GM23338 (cell line): ENCODE measurements around the gene PTPN22. TPM values are rescaled to one million over a fixed set of nuclear protein-coding genes. Genes with fewer than 3 reads are reported as not detected.

ENCODE experiments used
- ATAC-seq: fragments of 200-7000 bp; cut with Tn5 transposase; 3 replicates; pipeline ENCODE4 v1.9.1; 2020
- DNase-seq: peaks from one replicate; pipeline ENCODE4 v3.0.0-alpha.2; 2015; ENCODE audit warnings: low spot score
- H2AFZ ChIP-seq: fragments of 200-600 bp; sonication (generic); 2 replicates; pipeline ENCODE4 v1.8.0; 2016; ENCODE audit warnings: antibody characterized with exemption, mild to moderate bottlenecking, moderate library complexity
- H3F3A ChIP-seq: fragments of 200-600 bp; sonication (generic); replicated peaks from 2 replicates; pipeline ENCODE4 v1.8.0; 2017; ENCODE audit warnings: antibody characterized with exemption, mixed run types, low read depth
- H3K27ac ChIP-seq: fragments of 200-600 bp; sonication (generic); 2 replicates; pipeline ENCODE4 v1.6.1; 2016; ENCODE audit warnings: low read depth
- H3K27me3 ChIP-seq: fragments of 200-600 bp; sonication (generic); 2 replicates; pipeline ENCODE4 v1.8.0; 2016; ENCODE audit warnings: mild to moderate bottlenecking, mixed run types, moderate library complexity; ENCODE audit not compliant: insufficient read depth
- H3K36me3 ChIP-seq: fragments of 200-600 bp; sonication (generic); 2 replicates; pipeline ENCODE4 v1.8.0; 2016; ENCODE audit warnings: mild to moderate bottlenecking; ENCODE audit not compliant: insufficient read depth
- H3K4me1 ChIP-seq: fragments of 200-600 bp; sonication (generic); 2 replicates; pipeline ENCODE4 v1.8.0; 2016; ENCODE audit warnings: mild to moderate bottlenecking, moderate library complexity; ENCODE audit not compliant: insufficient read depth
- H3K4me2 ChIP-seq: fragments of 200-600 bp; sonication (generic); 2 replicates; pipeline ENCODE4 v1.7.1; 2017; ENCODE audit warnings: mixed run types
- H3K4me3 ChIP-seq: fragments of 200-600 bp; sonication (generic); 2 replicates; pipeline ENCODE4 v1.6.1; 2016; ENCODE audit warnings: mixed run types
- H3K79me2 ChIP-seq: fragments of 200-600 bp; sonication (generic); replicated peaks from 2 replicates; pipeline ENCODE4 v1.8.0; 2017; ENCODE audit warnings: mild to moderate bottlenecking; ENCODE audit not compliant: insufficient read depth
- H3K9me2 ChIP-seq: fragments of 200-600 bp; sonication (generic); 2 replicates; pipeline ENCODE4 v1.8.0; 2017; ENCODE audit not compliant: insufficient read depth
- H4K20me1 ChIP-seq: fragments of 200-600 bp; sonication (generic); replicated peaks from 2 replicates; pipeline ENCODE4 v1.8.0; 2017; ENCODE audit warnings: mild to moderate bottlenecking; ENCODE audit not compliant: insufficient read depth
- H3K27ac Mint-ChIP-seq: 2 replicates; pipeline ENCODE4 v1.8.0; 2020; ENCODE audit warnings: inconsistent platforms, mild to moderate bottlenecking, moderate library complexity, mixed read lengths
- H3K27me3 Mint-ChIP-seq: 3 replicates; pipeline ENCODE4 v1.8.0; 2022; ENCODE audit warnings: low read depth, mild to moderate bottlenecking, moderate library complexity, mixed read lengths, inconsistent platforms; ENCODE audit not compliant: insufficient read depth, poor library complexity
- H3K36me3 Mint-ChIP-seq: 3 replicates; pipeline ENCODE4 v1.8.0; 2021; ENCODE audit warnings: low read depth, mild to moderate bottlenecking, inconsistent platforms, moderate library complexity, mixed read lengths
- H3K4me1 Mint-ChIP-seq: 3 replicates; pipeline ENCODE4 v1.8.0; 2020; ENCODE audit warnings: mild to moderate bottlenecking, inconsistent platforms, mixed read lengths
- H3K4me3 Mint-ChIP-seq: 3 replicates; pipeline ENCODE4 v1.8.0; 2021; ENCODE audit warnings: moderate library complexity, mild to moderate bottlenecking, inconsistent platforms, mixed read lengths
- H3K9me3 Mint-ChIP-seq: 3 replicates; pipeline ENCODE4 v1.8.0; 2020; ENCODE audit warnings: moderate library complexity, mild to moderate bottlenecking, inconsistent platforms, mixed read lengths
- CREB1 ChIP-seq: fragments of 250-450 bp; sonication (Bioruptor Pico); IDR thresholded peaks from 2 replicates; pipeline ENCODE4 v1.5.0; 2020; ENCODE audit warnings: low read depth, mild to moderate bottlenecking, moderate library complexity
- EZH2 ChIP-seq: fragments of 200-600 bp; sonication (generic); IDR thresholded peaks from one replicate; pipeline ENCODE4 v1.8.0; 2017; ENCODE audit warnings: antibody characterized with exemption, mild to moderate bottlenecking, low read depth; ENCODE audit not compliant: unreplicated experiment
- EZH2phosphoT487 ChIP-seq: fragments of 200-600 bp; sonication (generic); IDR thresholded peaks from one replicate; pipeline ENCODE4 v1.8.1; 2018; ENCODE audit warnings: antibody characterized with exemption; ENCODE audit not compliant: unreplicated experiment
- NANOG ChIP-seq: IDR thresholded peaks from 2 replicates; pipeline ENCODE4 v1.6.1; 2016; ENCODE audit warnings: antibody characterized with exemption, borderline replicate concordance
- POLR2AphosphoS5 ChIP-seq: IDR thresholded peaks from 2 replicates; pipeline ENCODE4 v1.6.1; 2016; ENCODE audit warnings: antibody characterized with exemption, low read depth
- STAT1 ChIP-seq: IDR thresholded peaks from one replicate; pipeline ENCODE4 v1.6.1; 2016; ENCODE audit warnings: antibody characterized with exemption; ENCODE audit not compliant: unreplicated experiment
- ZNF331 ChIP-seq: fragments of 250-450 bp; sonication (Bioruptor Pico); IDR thresholded peaks from 2 replicates; pipeline ENCODE4 v1.5.0; 2020; ENCODE audit warnings: low read depth, mild to moderate bottlenecking, moderate library complexity
- polyA plus RNA-seq: library from polyadenylated mRNA; unstranded; fragments of >200 nt; fragmentation: Nextera tagmentation; extraction: Ambion mirVana; gene quantifications from 2 replicates; pipeline ENCODE4 v1.2.1, GENCODE V29; 2016
- total RNA-seq: library from RNA; depleted of rRNA; stranded (reverse); fragments of >200 nt; shearing (Covaris generic); gene quantifications from 2 replicates; pipeline ENCODE4 v1.2.3, GENCODE V29; 2014
- TF ChIP-seq, protein P1 (sequence below), 2 experiments: fragments of 200-600 bp in 1 of 2; sonication (generic) in 1 of 2; conservative IDR thresholded peaks; 2 replicates each; pipeline versions ENCODE4 v1.5.1 to v1.6.1; 2016 to 2017; ENCODE audit warnings: antibody characterized with exemption in 2 of 2, low read depth in 2 of 2, mild to moderate bottlenecking in 2 of 2, moderate library complexity in 1 of 2
- TF ChIP-seq, protein P2 (sequence below): fragments of 250-450 bp; sonication (Bioruptor Pico); IDR thresholded peaks from 2 replicates; pipeline ENCODE4 v1.5.0; 2020; ENCODE audit warnings: mild to moderate bottlenecking, moderate library complexity

Gene PTPN22
- total and polyA plus RNA-seq, 2 experiments from 2014 or later = 0.08 TPM; not detected in 1

DNA sequence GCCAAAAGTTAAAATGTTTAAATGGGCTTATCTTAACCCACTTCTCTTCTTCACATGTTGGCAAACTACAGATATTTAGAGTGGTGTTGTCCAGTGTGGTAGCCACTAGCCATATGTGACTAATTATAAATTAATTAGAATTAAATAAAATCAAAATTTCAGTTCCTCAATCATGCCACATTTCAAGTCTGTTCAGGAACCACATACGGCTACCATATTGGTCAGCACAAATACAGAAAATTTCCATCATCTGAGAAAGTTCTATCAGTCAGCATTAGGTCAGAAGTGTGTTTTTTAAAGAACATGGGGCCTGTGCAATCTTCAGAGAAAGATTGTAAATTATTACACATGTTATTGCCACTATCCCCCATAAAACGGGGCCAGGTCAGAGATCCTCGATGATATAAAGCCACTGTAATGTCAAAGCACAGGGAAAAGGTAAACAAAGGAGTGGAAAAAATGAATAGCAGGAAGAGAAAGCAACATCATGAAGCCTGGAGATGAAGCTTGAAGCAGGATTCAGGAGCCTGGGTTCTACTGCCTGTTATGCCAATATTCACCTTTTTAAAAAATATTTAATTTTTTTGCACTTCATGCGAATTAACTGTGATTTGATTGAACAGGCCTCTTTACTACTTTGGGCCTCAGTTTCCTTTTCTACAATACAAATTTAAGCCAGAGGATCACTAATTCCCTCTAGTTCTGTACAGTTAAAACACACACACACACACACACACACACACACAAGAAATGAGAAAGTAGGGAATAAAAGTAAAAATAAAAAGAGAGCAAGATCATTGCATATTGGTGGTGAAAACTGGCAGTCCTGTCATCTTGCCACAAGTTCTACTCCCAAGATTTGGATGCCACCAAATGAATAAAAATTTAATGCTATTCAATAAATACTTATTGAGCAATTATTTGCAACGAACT lies 61.6 kb downstream of the PTPN22 start:
- Histone ChIP-seq H3K79me2 (peaks cover 67% of the 10 kb centered on the region), H3K27ac (no peak overlapping the region), H3K4me3 (peak overlapping the region; percentile 72), H3K4me1 (peaks cover 11% of the 10 kb centered on the region; the same call in 1 of the 2 replicates), H3K9me2 (no peaks in the 10 kb centered on the region), H2AFZ (no peak overlapping the region), H3K4me2 (peak overlapping the region; percentile 83), H3K27me3 (no peaks in the 10 kb centered on the region), H3K36me3 (no peaks in the 10 kb centered on the region), H4K20me1 (peaks cover 22% of the 10 kb centered on the region; the same call in 1 of the 2 replicates), H3F3A (no peaks in the 10 kb centered on the region)
- peaks cover 13% of the 10 kb centered on the region for H3K4me1 Mint-ChIP-seq
- peaks cover 10% of the 10 kb centered on the region for H3K27me3 Mint-ChIP-seq
- TF ChIP-seq CREB1 (no peak), STAT1 (no peak), EZH2phosphoT487 (no peak), NANOG (no peak), EZH2 (no peak), ZNF331 (no peak), POLR2AphosphoS5 (no peak)
- TF ChIP-seq, protein P1, sequence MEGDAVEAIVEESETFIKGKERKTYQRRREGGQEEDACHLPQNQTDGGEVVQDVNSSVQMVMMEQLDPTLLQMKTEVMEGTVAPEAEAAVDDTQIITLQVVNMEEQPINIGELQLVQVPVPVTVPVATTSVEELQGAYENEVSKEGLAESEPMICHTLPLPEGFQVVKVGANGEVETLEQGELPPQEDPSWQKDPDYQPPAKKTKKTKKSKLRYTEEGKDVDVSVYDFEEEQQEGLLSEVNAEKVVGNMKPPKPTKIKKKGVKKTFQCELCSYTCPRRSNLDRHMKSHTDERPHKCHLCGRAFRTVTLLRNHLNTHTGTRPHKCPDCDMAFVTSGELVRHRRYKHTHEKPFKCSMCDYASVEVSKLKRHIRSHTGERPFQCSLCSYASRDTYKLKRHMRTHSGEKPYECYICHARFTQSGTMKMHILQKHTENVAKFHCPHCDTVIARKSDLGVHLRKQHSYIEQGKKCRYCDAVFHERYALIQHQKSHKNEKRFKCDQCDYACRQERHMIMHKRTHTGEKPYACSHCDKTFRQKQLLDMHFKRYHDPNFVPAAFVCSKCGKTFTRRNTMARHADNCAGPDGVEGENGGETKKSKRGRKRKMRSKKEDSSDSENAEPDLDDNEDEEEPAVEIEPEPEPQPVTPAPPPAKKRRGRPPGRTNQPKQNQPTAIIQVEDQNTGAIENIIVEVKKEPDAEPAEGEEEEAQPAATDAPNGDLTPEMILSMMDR (conservative IDR thresholded peaks at IDR 0.05; ENCODE audit: low read depth in 2 of 2) = no peak
- ATAC-seq = no peak
- DNase-seq = no peak
- H3K4me3 Mint-ChIP-seq = peak overlapping the region; percentile 98
- H3K36me3 Mint-ChIP-seq = peaks cover 7% of the 10 kb centered on the region; the same call in 2 of the 3 replicates
- no peaks in the 10 kb centered on the region for H3K9me3 Mint-ChIP-seq
- no peak overlapping the region for H3K27ac Mint-ChIP-seq

DNA sequence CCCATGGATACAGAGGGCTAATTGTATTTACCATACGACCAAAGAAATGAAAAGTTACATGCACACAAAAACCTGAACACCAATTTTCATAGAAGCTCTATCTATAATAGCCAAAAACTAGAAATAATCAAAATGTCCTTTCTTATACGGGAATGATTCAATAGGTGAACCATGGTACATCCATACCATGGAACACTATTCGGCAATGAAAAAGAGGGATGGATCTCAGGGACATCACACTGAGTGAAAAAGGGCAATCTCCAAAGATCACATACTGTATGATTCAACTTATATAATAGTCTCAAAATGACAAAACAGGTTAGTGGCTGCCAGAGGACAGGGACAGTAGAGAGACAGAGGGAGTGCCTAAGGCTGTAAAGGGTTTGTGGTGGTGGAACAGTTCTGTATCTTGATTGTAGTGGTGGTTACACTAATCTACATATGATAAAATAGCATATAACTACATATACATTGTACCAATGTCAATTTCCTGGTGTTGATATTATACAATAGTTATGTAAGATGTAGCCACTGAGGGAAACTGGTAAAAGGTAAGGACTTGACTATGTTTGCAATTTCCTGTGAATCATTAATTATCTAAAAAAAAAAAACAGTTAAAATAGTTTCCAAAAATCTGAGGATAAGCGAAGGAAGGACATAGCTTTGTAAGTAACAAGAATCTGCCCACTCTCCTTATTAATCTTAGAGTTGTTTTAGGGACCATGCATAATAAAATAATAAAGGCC lies 62.9 kb downstream of the PTPN22 start:
- H3K4me2 ChIP-seq = no peak overlapping the region
- H3K9me3 Mint-ChIP-seq = no peaks in the 10 kb centered on the region
- no peaks in the 10 kb centered on the region for H3K9me2 ChIP-seq
- H3F3A ChIP-seq = no peaks in the 10 kb centered on the region
- H3K4me3 Mint-ChIP-seq = no peak overlapping the region
- H3K27me3 ChIP-seq = no peaks in the 10 kb centered on the region
- H3K79me2 ChIP-seq = peaks cover 80% of the 10 kb centered on the region
- no peak overlapping the region for H3K4me3 ChIP-seq
- peaks cover 7% of the 10 kb centered on the region; the same call in 2 of the 3 replicates for H3K36me3 Mint-ChIP-seq
- peaks cover 20% of the 10 kb centered on the region for H3K4me1 ChIP-seq
- H3K27ac ChIP-seq = no peak overlapping the region
- H3K36me3 ChIP-seq = no peaks in the 10 kb centered on the region
- no peak for DNase-seq
- peaks cover 10% of the 10 kb centered on the region for H3K27me3 Mint-ChIP-seq
- no peak for ATAC-seq
- peaks cover 21% of the 10 kb centered on the region for H3K4me1 Mint-ChIP-seq
- H3K27ac Mint-ChIP-seq = no peak overlapping the region
- no peak overlapping the region for H2AFZ ChIP-seq
- H4K20me1 ChIP-seq = peaks cover 27% of the 10 kb centered on the region; the same call in 1 of the 2 replicates
- TF ChIP-seq, protein P1 (conservative IDR thresholded peaks at IDR 0.05; ENCODE audit: low read depth in 2 of 2) = no peak
- no peak for TF ChIP-seq ZNF331
- TF ChIP-seq, protein P2, sequence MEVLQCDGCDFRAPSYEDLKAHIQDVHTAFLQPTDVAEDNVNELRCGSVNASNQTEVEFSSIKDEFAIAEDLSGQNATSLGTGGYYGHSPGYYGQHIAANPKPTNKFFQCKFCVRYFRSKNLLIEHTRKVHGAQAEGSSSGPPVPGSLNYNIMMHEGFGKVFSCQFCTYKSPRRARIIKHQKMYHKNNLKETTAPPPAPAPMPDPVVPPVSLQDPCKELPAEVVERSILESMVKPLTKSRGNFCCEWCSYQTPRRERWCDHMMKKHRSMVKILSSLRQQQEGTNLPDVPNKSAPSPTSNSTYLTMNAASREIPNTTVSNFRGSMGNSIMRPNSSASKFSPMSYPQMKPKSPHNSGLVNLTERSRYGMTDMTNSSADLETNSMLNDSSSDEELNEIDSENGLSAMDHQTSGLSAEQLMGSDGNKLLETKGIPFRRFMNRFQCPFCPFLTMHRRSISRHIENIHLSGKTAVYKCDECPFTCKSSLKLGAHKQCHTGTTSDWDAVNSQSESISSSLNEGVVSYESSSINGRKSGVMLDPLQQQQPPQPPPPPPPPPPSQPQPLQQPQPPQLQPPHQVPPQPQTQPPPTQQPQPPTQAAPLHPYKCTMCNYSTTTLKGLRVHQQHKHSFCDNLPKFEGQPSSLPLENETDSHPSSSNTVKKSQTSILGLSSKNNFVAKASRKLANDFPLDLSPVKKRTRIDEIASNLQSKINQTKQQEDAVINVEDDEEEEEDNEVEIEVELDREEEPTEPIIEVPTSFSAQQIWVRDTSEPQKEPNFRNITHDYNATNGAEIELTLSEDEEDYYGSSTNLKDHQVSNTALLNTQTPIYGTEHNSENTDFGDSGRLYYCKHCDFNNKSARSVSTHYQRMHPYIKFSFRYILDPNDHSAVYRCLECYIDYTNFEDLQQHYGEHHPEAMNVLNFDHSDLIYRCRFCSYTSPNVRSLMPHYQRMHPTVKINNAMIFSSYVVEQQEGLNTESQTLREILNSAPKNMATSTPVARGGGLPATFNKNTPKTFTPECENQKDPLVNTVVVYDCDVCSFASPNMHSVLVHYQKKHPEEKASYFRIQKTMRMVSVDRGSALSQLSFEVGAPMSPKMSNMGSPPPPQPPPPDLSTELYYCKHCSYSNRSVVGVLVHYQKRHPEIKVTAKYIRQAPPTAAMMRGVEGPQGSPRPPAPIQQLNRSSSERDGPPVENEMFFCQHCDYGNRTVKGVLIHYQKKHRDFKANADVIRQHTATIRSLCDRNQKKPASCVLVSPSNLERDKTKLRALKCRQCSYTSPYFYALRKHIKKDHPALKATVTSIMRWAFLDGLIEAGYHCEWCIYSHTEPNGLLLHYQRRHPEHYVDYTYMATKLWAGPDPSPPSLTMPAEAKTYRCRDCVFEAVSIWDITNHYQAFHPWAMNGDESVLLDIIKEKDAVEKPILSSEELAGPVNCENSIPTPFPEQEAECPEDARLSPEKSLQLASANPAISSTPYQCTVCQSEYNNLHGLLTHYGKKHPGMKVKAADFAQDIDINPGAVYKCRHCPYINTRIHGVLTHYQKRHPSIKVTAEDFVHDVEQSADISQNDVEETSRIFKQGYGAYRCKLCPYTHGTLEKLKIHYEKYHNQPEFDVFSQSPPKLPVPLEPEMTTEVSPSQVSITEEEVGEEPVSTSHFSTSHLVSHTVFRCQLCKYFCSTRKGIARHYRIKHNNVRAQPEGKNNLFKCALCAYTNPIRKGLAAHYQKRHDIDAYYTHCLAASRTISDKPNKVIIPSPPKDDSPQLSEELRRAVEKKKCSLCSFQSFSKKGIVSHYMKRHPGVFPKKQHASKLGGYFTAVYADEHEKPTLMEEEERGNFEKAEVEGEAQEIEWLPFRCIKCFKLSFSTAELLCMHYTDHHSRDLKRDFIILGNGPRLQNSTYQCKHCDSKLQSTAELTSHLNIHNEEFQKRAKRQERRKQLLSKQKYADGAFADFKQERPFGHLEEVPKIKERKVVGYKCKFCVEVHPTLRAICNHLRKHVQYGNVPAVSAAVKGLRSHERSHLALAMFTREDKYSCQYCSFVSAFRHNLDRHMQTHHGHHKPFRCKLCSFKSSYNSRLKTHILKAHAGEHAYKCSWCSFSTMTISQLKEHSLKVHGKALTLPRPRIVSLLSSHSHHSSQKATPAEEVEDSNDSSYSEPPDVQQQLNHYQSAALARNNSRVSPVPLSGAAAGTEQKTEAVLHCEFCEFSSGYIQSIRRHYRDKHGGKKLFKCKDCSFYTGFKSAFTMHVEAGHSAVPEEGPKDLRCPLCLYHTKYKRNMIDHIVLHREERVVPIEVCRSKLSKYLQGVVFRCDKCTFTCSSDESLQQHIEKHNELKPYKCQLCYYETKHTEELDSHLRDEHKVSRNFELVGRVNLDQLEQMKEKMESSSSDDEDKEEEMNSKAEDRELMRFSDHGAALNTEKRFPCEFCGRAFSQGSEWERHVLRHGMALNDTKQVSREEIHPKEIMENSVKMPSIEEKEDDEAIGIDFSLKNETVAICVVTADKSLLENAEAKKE (CRISPR knock-in tag) = no peak
